NCI-H1930 (cell line): Measurements from ENCODE around the gene DAAM2.

ENCODE experiments used
- DNase-seq, 2 experiments: peaks; one replicate each; lab custom pipeline; 2025; lab: John Stamatoyannopoulos, UW

The DAAM2 gene

GRCh38 chr6:39819228-39819627 lies 27.1 kb downstream of the DAAM2 start:
- no peak for DNase-seq

- no peak for DNase-seq
Measured at GRCh38 chr6:39819676-39820075, 27.5 kb downstream of the DAAM2 start.

GRCh38 chr6:39820553-39820952 lies 28.4 kb downstream of the DAAM2 start:
- DNase-seq = no peak

- no peak for DNase-seq
Measured at GRCh38 chr6:39821046-39821740, 29.0 kb downstream of the DAAM2 start.

GRCh38 chr6:39821742-39822532 lies 29.8 kb downstream of the DAAM2 start:
- no peak for DNase-seq

- no peak for DNase-seq
Measured at GRCh38 chr6:39822846-39823815, 31.0 kb downstream of the DAAM2 start.

GRCh38 chr6:39824030-39824926 lies 32.1 kb downstream of the DAAM2 start:
- no peak for DNase-seq

GRCh38 chr6:39829331-39829730 lies 37.2 kb downstream of the DAAM2 start:
- no peak for DNase-seq

GRCh38 chr6:39830444-39830843 lies 38.3 kb downstream of the DAAM2 start:
- no peak for DNase-seq

- no peak for DNase-seq
Measured at GRCh38 chr6:39831701-39832100, 39.5 kb downstream of the DAAM2 start.

- no peak for DNase-seq
Measured at GRCh38 chr6:39834278-39834677, 42.1 kb downstream of the DAAM2 start.

- no peak for DNase-seq
Measured at GRCh38 chr6:39834866-39835265, 42.7 kb downstream of the DAAM2 start.

GRCh38 chr6:39835821-39836295 lies 43.7 kb downstream of the DAAM2 start:
- no peak for DNase-seq

GRCh38 chr6:39836606-39837005 lies 44.4 kb downstream of the DAAM2 start:
- no peak for DNase-seq

GRCh38 chr6:39839445-39839844 lies 47.3 kb downstream of the DAAM2 start:
- DNase-seq = no peak

GRCh38 chr6:39840781-39841180 lies 48.6 kb downstream of the DAAM2 start:
- DNase-seq = no peak

- no peak for DNase-seq
Measured at GRCh38 chr6:39841291-39841690, 49.1 kb downstream of the DAAM2 start.

GRCh38 chr6:39841923-39842322 lies 49.7 kb downstream of the DAAM2 start:
- DNase-seq = no peak

GRCh38 chr6:39843305-39844020 lies 51.3 kb downstream of the DAAM2 start:
- DNase-seq = no peak

GRCh38 chr6:39844866-39845265 lies 52.7 kb downstream of the DAAM2 start:
- no peak for DNase-seq
